Stimulated activated naive CD8-positive, alpha-beta T cell treated with anti-CD3 and anti-CD28 coated beads, Interleukin-15, Interleukin-2, amounts not matched to agents 100 ng/mL and 50 ng/mL, for 24 hours (primary cell): ENCODE results near the gene MKRN2OS.

ENCODE experiments used
- H3K27ac Mint-ChIP-seq: one replicate; pipeline ENCODE4 v1.8.0; 2021; ENCODE audit warnings: mild to moderate bottlenecking, mixed read lengths
- H3K27me3 Mint-ChIP-seq: one replicate; pipeline ENCODE4 v1.8.0; 2021; ENCODE audit warnings: mixed read lengths
- H3K36me3 Mint-ChIP-seq: one replicate; pipeline ENCODE4 v1.8.0; 2021; ENCODE audit warnings: low read depth, mixed read lengths
- H3K4me1 Mint-ChIP-seq: one replicate; pipeline ENCODE4 v1.8.0; 2021; ENCODE audit warnings: low read depth, mixed read lengths
- H3K4me3 Mint-ChIP-seq: one replicate; pipeline ENCODE4 v1.8.0; 2021; ENCODE audit warnings: mild to moderate bottlenecking, mixed read lengths
- H3K9me3 Mint-ChIP-seq: one replicate; pipeline ENCODE4 v1.8.0; 2021; ENCODE audit warnings: mixed read lengths

Gene MKRN2OS

GRCh38 chr3:12577379-12577778 is 32.1 kb upstream of the MKRN2OS start:
- no peaks in the 10 kb centered on the region for H3K27me3 Mint-ChIP-seq
- H3K27ac Mint-ChIP-seq = no peak overlapping the region
- H3K36me3 Mint-ChIP-seq = peaks cover 76% of the 10 kb centered on the region
- no peak overlapping the region for H3K4me3 Mint-ChIP-seq
- peaks cover 7% of the 10 kb centered on the region for H3K9me3 Mint-ChIP-seq
- no peaks in the 10 kb centered on the region for H3K4me1 Mint-ChIP-seq

GRCh38 chr3:12574661-12575060 is 29.4 kb upstream of the MKRN2OS start:
- Mint-ChIP-seq H3K27me3 (no peaks in the 10 kb centered on the region), H3K4me3 (no peak overlapping the region), H3K9me3 (peaks cover 7% of the 10 kb centered on the region), H3K27ac (no peak overlapping the region), H3K4me1 (no peaks in the 10 kb centered on the region), H3K36me3 (peaks cover 89% of the 10 kb centered on the region)

GRCh38 chr3:12574131-12574530 is 28.8 kb upstream of the MKRN2OS start:
- peaks cover 88% of the 10 kb centered on the region for H3K36me3 Mint-ChIP-seq
- no peak overlapping the region for H3K27ac Mint-ChIP-seq
- H3K27me3 Mint-ChIP-seq = no peaks in the 10 kb centered on the region
- H3K4me1 Mint-ChIP-seq = no peaks in the 10 kb centered on the region
- peaks cover 7% of the 10 kb centered on the region for H3K9me3 Mint-ChIP-seq
- no peak overlapping the region for H3K4me3 Mint-ChIP-seq

DNA sequence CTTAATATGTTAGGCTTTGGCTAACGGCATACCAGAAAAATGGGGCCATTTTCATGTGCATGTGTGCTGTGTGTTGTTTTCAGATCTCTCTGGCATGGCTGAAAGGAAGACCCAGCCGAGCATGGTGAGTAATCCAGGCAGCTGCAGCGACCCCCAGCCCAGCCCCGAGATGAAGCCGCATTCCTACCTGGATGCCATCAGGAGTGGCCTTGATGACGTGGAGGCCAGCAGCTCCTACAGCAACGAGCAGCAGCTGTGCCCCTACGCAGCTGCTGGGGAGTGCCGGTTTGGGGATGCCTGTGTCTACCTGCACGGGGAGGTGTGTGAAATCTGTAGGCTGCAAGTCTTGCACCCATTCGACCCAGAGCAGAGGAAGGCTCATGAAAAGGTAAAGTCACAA is 26.7 kb upstream of the MKRN2OS start:
- Mint-ChIP-seq H3K27ac (no peak overlapping the region), H3K4me3 (no peak overlapping the region), H3K9me3 (peaks cover 4% of the 10 kb centered on the region), H3K36me3 (peaks cover 78% of the 10 kb centered on the region), H3K27me3 (no peaks in the 10 kb centered on the region), H3K4me1 (peaks cover 3% of the 10 kb centered on the region)

- Mint-ChIP-seq H3K36me3 (peaks cover 74% of the 10 kb centered on the region), H3K4me3 (no peak overlapping the region), H3K4me1 (peaks cover 13% of the 10 kb centered on the region), H3K27ac (no peak overlapping the region), H3K9me3 (peaks cover 4% of the 10 kb centered on the region), H3K27me3 (no peaks in the 10 kb centered on the region)
These were observed 24.5 kb upstream of the MKRN2OS start for GRCh38 chr3:12569836-12570235.

DNA sequence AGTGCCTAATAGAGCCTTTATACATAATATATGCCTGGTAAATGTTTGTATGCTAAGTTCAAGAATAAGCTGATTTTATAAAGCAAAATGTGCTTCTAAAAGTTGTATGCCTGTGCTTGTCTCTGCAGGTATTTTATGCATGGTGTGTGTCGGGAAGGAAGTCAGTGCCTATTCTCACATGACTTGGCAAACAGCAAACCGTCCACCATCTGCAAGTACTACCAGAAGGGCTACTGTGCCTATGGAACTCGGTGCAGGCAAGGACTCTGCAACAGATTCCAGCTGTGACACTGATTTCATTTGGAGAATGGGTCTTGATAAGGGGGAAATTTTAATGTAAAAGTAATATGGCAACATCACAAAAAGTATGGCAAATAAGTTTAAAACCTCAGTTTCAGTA is 23.4 kb upstream of the MKRN2OS start:
- Mint-ChIP-seq H3K4me3 (no peak overlapping the region), H3K9me3 (peaks cover 6% of the 10 kb centered on the region), H3K36me3 (peaks cover 71% of the 10 kb centered on the region), H3K4me1 (peaks cover 19% of the 10 kb centered on the region), H3K27ac (peak overlapping the region; percentile 58), H3K27me3 (no peaks in the 10 kb centered on the region)

- H3K4me3 Mint-ChIP-seq = no peak overlapping the region
- H3K27me3 Mint-ChIP-seq = no peaks in the 10 kb centered on the region
- peaks cover 6% of the 10 kb centered on the region for H3K9me3 Mint-ChIP-seq
- H3K27ac Mint-ChIP-seq = no peak overlapping the region
- peaks cover 26% of the 10 kb centered on the region for H3K4me1 Mint-ChIP-seq
- peaks cover 58% of the 10 kb centered on the region for H3K36me3 Mint-ChIP-seq
These were observed 21.7 kb upstream of the MKRN2OS start for GRCh38 chr3:12566976-12567375.

- peaks cover 67% of the 10 kb centered on the region for H3K4me1 Mint-ChIP-seq
- H3K9me3 Mint-ChIP-seq = peaks cover 6% of the 10 kb centered on the region
- H3K27me3 Mint-ChIP-seq = no peaks in the 10 kb centered on the region
- no peak overlapping the region for H3K4me3 Mint-ChIP-seq
- H3K36me3 Mint-ChIP-seq = peaks cover 26% of the 10 kb centered on the region
- no peak overlapping the region for H3K27ac Mint-ChIP-seq
These were observed 17.2 kb upstream of the MKRN2OS start for GRCh38 chr3:12562451-12562850.

DNA sequence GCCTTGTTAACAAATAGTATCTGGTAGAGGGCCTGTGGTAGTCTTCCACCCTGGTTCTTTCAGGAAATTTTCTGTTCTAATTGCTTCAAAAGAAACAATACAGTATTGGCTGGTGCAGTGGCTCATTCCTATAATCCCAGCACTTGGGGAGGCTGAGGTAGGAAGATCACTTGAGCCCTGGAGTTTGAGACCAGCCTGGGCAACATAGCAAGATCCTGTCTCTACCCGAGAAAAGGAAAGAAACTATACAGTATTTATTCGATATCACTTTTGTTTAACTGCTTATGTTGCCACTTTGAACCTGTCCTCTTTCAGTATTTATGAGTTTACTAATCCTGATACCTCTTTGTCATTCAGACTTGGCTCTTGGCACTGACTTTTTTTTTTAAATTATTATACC is 16.1 kb upstream of the MKRN2OS start:
- Mint-ChIP-seq H3K27me3 (no peaks in the 10 kb centered on the region), H3K27ac (no peak overlapping the region), H3K36me3 (peaks cover 20% of the 10 kb centered on the region), H3K4me1 (peaks cover 69% of the 10 kb centered on the region), H3K4me3 (no peak overlapping the region), H3K9me3 (peaks cover 6% of the 10 kb centered on the region)

DNA sequence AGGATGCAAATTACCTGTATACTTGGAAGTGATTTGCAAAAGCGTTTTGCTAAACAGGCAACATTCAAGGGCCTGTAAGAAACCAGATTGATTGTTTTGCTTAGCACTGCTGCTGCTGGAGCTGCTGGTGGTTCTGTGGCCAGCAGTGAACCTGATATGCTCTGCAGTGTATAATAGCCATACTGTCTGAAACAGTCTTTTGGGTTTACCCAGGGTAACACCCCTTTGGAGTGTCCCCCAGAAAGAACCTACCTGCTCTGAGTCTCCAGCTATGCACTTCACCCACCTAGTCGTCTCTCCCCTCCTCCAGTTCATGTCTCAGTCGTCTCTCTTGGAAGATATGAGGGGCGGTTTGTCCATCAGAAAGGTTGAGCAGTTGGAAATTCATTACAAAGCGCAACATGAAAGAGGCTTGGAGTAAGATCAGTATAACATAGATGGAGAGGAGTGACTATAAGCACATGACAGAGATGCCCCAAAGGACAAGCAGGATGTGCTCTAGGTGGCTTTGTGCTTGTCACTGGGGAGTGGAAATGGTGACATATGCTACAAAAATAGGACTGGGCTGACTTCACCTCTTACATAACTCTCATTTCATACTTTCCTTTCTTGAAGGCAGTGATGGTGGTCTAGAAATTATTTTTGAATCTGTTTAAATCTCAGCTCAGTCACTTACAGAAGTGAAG is 15.3 kb upstream of the MKRN2OS start:
- peak overlapping the region; percentile 23 for H3K4me3 Mint-ChIP-seq
- H3K27ac Mint-ChIP-seq = peak overlapping the region; percentile 57
- no peaks in the 10 kb centered on the region for H3K27me3 Mint-ChIP-seq
- H3K36me3 Mint-ChIP-seq = peaks cover 15% of the 10 kb centered on the region
- peaks cover 71% of the 10 kb centered on the region for H3K4me1 Mint-ChIP-seq
- H3K9me3 Mint-ChIP-seq = peaks cover 6% of the 10 kb centered on the region

GRCh38 chr3:12559520-12559919 is 14.2 kb upstream of the MKRN2OS start:
- Mint-ChIP-seq H3K4me1 (peaks cover 68% of the 10 kb centered on the region), H3K4me3 (peak overlapping the region; percentile 90), H3K36me3 (peaks cover 5% of the 10 kb centered on the region), H3K9me3 (no peaks in the 10 kb centered on the region), H3K27me3 (peaks cover 5% of the 10 kb centered on the region), H3K27ac (no peak overlapping the region)

GRCh38 chr3:12558706-12559105 is 13.4 kb upstream of the MKRN2OS start:
- H3K27ac Mint-ChIP-seq = no peak overlapping the region
- H3K4me3 Mint-ChIP-seq = peak overlapping the region; percentile 90
- H3K9me3 Mint-ChIP-seq = no peaks in the 10 kb centered on the region
- no peaks in the 10 kb centered on the region for H3K36me3 Mint-ChIP-seq
- peaks cover 66% of the 10 kb centered on the region for H3K4me1 Mint-ChIP-seq
- peaks cover 10% of the 10 kb centered on the region for H3K27me3 Mint-ChIP-seq

- H3K4me1 Mint-ChIP-seq = peaks cover 68% of the 10 kb centered on the region
- peaks cover 21% of the 10 kb centered on the region for H3K27me3 Mint-ChIP-seq
- no peaks in the 10 kb centered on the region for H3K9me3 Mint-ChIP-seq
- no peaks in the 10 kb centered on the region for H3K36me3 Mint-ChIP-seq
- peak overlapping the region; percentile 90 for H3K4me3 Mint-ChIP-seq
- peak overlapping the region; percentile 86 for H3K27ac Mint-ChIP-seq
These were observed 12.3 kb upstream of the MKRN2OS start for GRCh38 chr3:12557473-12558100.

- peaks cover 61% of the 10 kb centered on the region for H3K4me1 Mint-ChIP-seq
- no peaks in the 10 kb centered on the region for H3K9me3 Mint-ChIP-seq
- no peaks in the 10 kb centered on the region for H3K36me3 Mint-ChIP-seq
- peak within 1 kb of the TSS; percentile 90 for H3K4me3 Mint-ChIP-seq
- H3K27ac Mint-ChIP-seq = peak within 1 kb of the TSS; percentile 86
- peaks cover 21% of the 10 kb centered on the region for H3K27me3 Mint-ChIP-seq
These were observed 11.6 kb upstream of the MKRN2OS start, which contains the start of gene MKRN2 for GRCh38 chr3:12556690-12557472. Gene MKRN2 (plus strand): TSS chr3:12557087. CDS start chr3:12557151, 64 bp downstream.

DNA sequence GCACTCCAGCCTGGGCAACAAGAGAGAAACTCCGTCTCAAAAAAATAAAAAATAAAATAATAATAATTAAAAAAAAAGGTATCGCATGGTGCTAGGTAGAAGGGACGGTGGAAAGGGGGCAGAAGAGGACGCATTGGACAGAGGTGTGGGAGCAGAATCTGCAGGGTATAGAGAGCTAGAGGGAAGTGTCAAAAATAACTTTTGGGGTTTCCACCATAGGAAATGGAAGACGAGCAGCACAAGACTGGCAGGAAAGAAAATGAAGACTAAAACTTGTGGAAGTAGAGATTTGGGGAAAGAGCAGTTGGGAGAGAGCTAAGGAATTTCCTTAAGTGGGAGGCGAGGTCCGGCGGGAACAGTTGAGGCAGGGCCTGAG is 11.0 kb upstream of the MKRN2OS start:
- H3K27me3 Mint-ChIP-seq = peaks cover 21% of the 10 kb centered on the region
- peaks cover 56% of the 10 kb centered on the region for H3K4me1 Mint-ChIP-seq
- H3K27ac Mint-ChIP-seq = peak overlapping the region; percentile 85
- no peaks in the 10 kb centered on the region for H3K9me3 Mint-ChIP-seq
- peak overlapping the region; percentile 90 for H3K4me3 Mint-ChIP-seq
- H3K36me3 Mint-ChIP-seq = no peaks in the 10 kb centered on the region
